A673 (cell line): ENCODE results near the gene ST6GALNAC6.

Experiments
- EZH2 ChIP-seq: fragments of 200-600 bp; sonication (generic); IDR thresholded peaks from 2 replicates; pipeline ENCODE4 v1.6.1; 2017; ENCODE audit warnings: borderline replicate concordance, low read depth, mild to moderate bottlenecking, mixed read lengths, antibody characterized with exemption, low read length; ENCODE audit not compliant: poor library complexity, severe bottlenecking
- TF ChIP-seq, protein P1 (sequence below): fragments of 300-800, 200-600 bp; sonication (generic); conservative IDR thresholded peaks from 2 replicates; pipeline ENCODE4 v1.5.1; 2017; ENCODE audit warnings: low read depth, mild to moderate bottlenecking, antibody characterized with exemption, low read length, moderate library complexity, mixed read lengths

DNA sequence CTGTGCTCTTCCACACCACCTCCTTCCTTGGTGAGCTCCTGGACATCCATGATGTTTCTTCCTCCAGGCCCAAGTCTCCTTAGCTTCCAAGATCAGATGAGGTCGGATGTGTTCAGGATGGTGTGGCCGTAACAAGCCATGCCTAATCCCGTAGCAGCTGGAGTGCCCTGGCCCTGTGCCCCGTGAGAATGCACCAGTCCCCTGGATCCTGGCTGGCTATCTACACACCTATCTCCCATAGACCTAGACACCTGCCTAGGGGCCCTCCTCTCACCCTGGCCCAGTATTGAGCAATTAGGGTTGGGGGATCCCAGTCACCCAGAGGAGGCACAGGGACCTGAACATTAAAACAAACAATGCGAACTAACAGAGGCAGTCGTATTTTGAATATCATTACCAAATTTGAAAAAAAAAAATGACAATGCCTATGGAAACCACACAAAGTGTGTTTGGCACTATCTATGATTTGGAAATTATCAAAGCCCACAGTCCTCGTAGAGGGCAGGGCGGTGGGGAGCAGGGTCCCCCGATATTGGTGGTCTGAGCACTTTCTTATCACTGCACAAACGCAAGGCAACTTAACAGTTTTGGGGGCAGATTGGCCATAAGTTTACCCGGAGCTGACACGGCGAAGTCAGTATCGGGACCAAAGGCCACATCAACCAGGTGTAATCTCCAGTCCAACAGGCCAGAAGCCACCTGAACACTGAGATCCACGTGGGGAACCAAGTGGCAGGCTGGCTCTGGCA lies 58.1 kb downstream of the ST6GALNAC6 start:
- TF ChIP-seq, protein P1, sequence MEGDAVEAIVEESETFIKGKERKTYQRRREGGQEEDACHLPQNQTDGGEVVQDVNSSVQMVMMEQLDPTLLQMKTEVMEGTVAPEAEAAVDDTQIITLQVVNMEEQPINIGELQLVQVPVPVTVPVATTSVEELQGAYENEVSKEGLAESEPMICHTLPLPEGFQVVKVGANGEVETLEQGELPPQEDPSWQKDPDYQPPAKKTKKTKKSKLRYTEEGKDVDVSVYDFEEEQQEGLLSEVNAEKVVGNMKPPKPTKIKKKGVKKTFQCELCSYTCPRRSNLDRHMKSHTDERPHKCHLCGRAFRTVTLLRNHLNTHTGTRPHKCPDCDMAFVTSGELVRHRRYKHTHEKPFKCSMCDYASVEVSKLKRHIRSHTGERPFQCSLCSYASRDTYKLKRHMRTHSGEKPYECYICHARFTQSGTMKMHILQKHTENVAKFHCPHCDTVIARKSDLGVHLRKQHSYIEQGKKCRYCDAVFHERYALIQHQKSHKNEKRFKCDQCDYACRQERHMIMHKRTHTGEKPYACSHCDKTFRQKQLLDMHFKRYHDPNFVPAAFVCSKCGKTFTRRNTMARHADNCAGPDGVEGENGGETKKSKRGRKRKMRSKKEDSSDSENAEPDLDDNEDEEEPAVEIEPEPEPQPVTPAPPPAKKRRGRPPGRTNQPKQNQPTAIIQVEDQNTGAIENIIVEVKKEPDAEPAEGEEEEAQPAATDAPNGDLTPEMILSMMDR: no peak
- TF ChIP-seq EZH2: no peak
